K562 (cell line): ENCODE measurements around the gene PSMD9. TPM values are rescaled to one million over a fixed set of nuclear protein-coding genes. Genes with fewer than 3 reads are reported as not detected.
A peak's percentile ranks its signal among the peaks of the same experiment; 100 is the strongest.

Experiments used
- ATAC-seq: fragments of 200-7000 bp; cut with Tn5 transposase; 3 replicates; pipeline ENCODE4 v1.9.1; 2020; ENCODE audit warnings: moderate library complexity
- BruUV-seq: library from RNA; stranded (reverse); fragments of 400-500 nt; replicated peaks from 2 replicates; lab custom pipeline; 2021; lab: Mats Ljungman, UMichigan
- CTCF ChIA-PET: fragments of 300-600 bp; formaldehyde crosslinking; extraction: SDS; loops from one replicate; lab custom pipeline; 2021; ENCODE audit warnings: low intra/inter-chr PET ratio; lab: Yijun Ruan, JAX
- POLR2A ChIA-PET: fragments of 300-600, 350-650 bp; sonication (Branson Sonifier 250); formaldehyde crosslinking; extraction: SDS; loops from one replicate; lab custom pipeline; 2021; ENCODE audit warnings: antibody characterized with exemption, inconsistent platforms; lab: Yijun Ruan, JAX
- DNase-seq, 4 experiments: peaks; one replicate each; pipeline versions ENCODE4 v3.0.0 to v3.0.0-alpha.2; 2011 to 2018; ENCODE audit warnings: low spot score in 3 of 4, mixed read lengths in 3 of 4; ENCODE audit errors: extremely low read depth in 1 of 4
- FAIRE-seq: peaks from 2 replicates; lab custom pipeline; 2011; peaks lifted over from hg19 to GRCh38; lab: Jason Lieb, UNC
- H2AFZ ChIP-seq: 2 replicates; pipeline ENCODE4 v1.6.0; 2011; ENCODE audit warnings: low read depth, low read length, control low read depth, inconsistent platforms
- H3K27ac ChIP-seq: fragments of 200-600 bp; 3 replicates; pipeline ENCODE4 v1.8.0; 2011; ENCODE audit warnings: low read depth, mild to moderate bottlenecking, control low read depth, inconsistent platforms, low read length, moderate library complexity, mixed read lengths; ENCODE audit errors: extremely low read depth
- H3K27me3 ChIP-seq, 2 experiments: fragments of 300-600 bp in 1 of 2; 2 replicates in 1 of 2; 3 replicates in 1 of 2; pipeline versions ENCODE4 v1.6.0 to v1.8.0; 2011; ENCODE audit warnings: inconsistent platforms in 2 of 2, low read length in 2 of 2, mild to moderate bottlenecking in 1 of 2, mixed read lengths in 1 of 2, moderate library complexity in 1 of 2; ENCODE audit not compliant: control insufficient read depth in 2 of 2, insufficient read depth in 2 of 2
- H3K36me3 ChIP-seq: fragments of 300-600 bp; 3 replicates; pipeline ENCODE4 v1.8.0; 2011; ENCODE audit warnings: mild to moderate bottlenecking, low read length, inconsistent platforms; ENCODE audit not compliant: control insufficient read depth, insufficient read depth
- H3K4me1 ChIP-seq, 2 experiments: fragments of 200-600 bp in 1 of 2; replicated peaks in 1 of 2; 2 replicates in 1 of 2; 3 replicates in 1 of 2; pipeline versions ENCODE4 v1.5.1 to v1.8.0; 2011; ENCODE audit warnings: inconsistent platforms in 2 of 2, low read length in 2 of 2, mild to moderate bottlenecking in 1 of 2, mixed read lengths in 1 of 2, moderate library complexity in 1 of 2; ENCODE audit not compliant: control insufficient read depth in 2 of 2, insufficient read depth in 2 of 2
- H3K4me2 ChIP-seq: 2 replicates; pipeline ENCODE4 v1.6.1; 2011; ENCODE audit warnings: low read length, control low read depth, inconsistent platforms, mixed read lengths; ENCODE audit not compliant: insufficient read depth
- H3K4me3 ChIP-seq: fragments of 200-600 bp; sonication (generic), shearing (Covaris generic); 2 replicates; pipeline ENCODE4 v1.5.1; 2016; ENCODE audit warnings: control low read depth, inconsistent platforms
- H3K79me2 ChIP-seq: fragments of 200-600 bp; 3 replicates; pipeline ENCODE4 v1.8.0; 2011; ENCODE audit warnings: low read length, inconsistent platforms; ENCODE audit not compliant: control insufficient read depth, insufficient read depth
- H3K9ac ChIP-seq, 2 experiments: 2 replicates each; pipeline versions ENCODE4 v1.6.0 to v1.6.1; 2011; ENCODE audit warnings: low read depth in 2 of 2, low read length in 2 of 2, control low read depth in 1 of 2, inconsistent platforms in 1 of 2, mild to moderate bottlenecking in 1 of 2, mixed read lengths in 1 of 2; ENCODE audit not compliant: insufficient read depth in 1 of 2
- H3K9me1 ChIP-seq: one replicate; pipeline ENCODE4 v1.6.0; 2011; ENCODE audit warnings: inconsistent platforms, mild to moderate bottlenecking, low read length, moderate library complexity; ENCODE audit not compliant: control insufficient read depth, insufficient read depth
- H3K9me3 ChIP-seq: replicated peaks from 2 replicates; pipeline ENCODE4 v1.5.1; 2011; ENCODE audit warnings: low read depth, low read length, inconsistent platforms; ENCODE audit not compliant: control insufficient read depth, insufficient read depth
- H4K20me1 ChIP-seq: replicated peaks from 2 replicates; pipeline ENCODE4 v1.6.1; 2011; ENCODE audit warnings: low read length, inconsistent platforms, mixed read lengths; ENCODE audit not compliant: control insufficient read depth, insufficient read depth
- ESRRA ChIP-seq: fragments of 450-650 bp; IDR thresholded peaks from 2 replicates; pipeline ENCODE4 v1.6.1; 2014; ENCODE audit warnings: low read depth, mild to moderate bottlenecking, moderate library complexity, borderline replicate concordance
- KHSRP ChIP-seq: fragments of 450-650 bp; IDR thresholded peaks from 2 replicates; pipeline ENCODE4 v1.6.1; 2017
- NR2C1 ChIP-seq, 2 experiments: fragments of 450-650 bp; IDR thresholded peaks; 2 replicates each; pipeline ENCODE4 v1.6.1; 2017; ENCODE audit warnings: mild to moderate bottlenecking in 2 of 2, antibody characterized with exemption in 1 of 2, inconsistent platforms in 1 of 2, missing compliant biosample characterization in 1 of 2, missing genetic modification characterization in 1 of 2
- NR2C2 ChIP-seq, 2 experiments: fragments of 200-800 bp in 1 of 2; sonication (Bioruptor generic) in 1 of 2; sonication (generic) in 1 of 2; formaldehyde crosslinking in 1 of 2; IDR thresholded peaks; 2 replicates each; pipeline versions ENCODE4 v1.6.1 to v1.8.0; 2016 to 2022; ENCODE audit warnings: mild to moderate bottlenecking in 1 of 2, missing compliant biosample characterization in 1 of 2, missing genetic modification characterization in 1 of 2, missing genetic modification reagents in 1 of 2
- RBM25 ChIP-seq: fragments of 200-400 bp; formaldehyde crosslinking; IDR thresholded peaks from 2 replicates; pipeline ENCODE4 v1.6.1; 2018; ENCODE audit warnings: low read length, low read depth, moderate library complexity; ENCODE audit not compliant: severe bottlenecking
- SIN3B ChIP-seq: fragments of 450-650 bp; IDR thresholded peaks from 2 replicates; pipeline ENCODE4 v1.6.1; 2017; ENCODE audit warnings: low read depth, mild to moderate bottlenecking, moderate library complexity
- WGBS: fragments of 100-300 bp; shearing (Covaris generic); methylation state at CpG from one replicate; pipeline ENCODE4 v1.1.6; 2016; ENCODE audit warnings: low coverage, mixed read lengths; ENCODE audit not compliant: insufficient coverage; ENCODE audit errors: missing lambda C conversion rate; 5-methylcytosine and 5-hydroxymethylcytosine counted together
- in situ Hi-C: fragments of 300-500 bp; cut with MboI; formaldehyde crosslinking; loops from 4 replicates; pipeline ENCODE4 v1.15.0; 2018; ENCODE audit warnings: inconsistent platforms, mixed read lengths
- intact Hi-C: fragments of 100-400 bp; cut with micrococcal nuclease; formaldehyde crosslinking; loops from 2 replicates; pipeline ENCODE4 v1.14.2; 2022
- polyA plus RNA-seq, 8 experiments: library from polyadenylated mRNA; depleted of rRNA in 4 of 8; stranded (reverse) in 5 of 8; unstranded in 3 of 8; fragments of >200 nt; fragmentation: Nextera tagmentation in 2 of 8; fragmentation: Illumina TruSeq in 1 of 8; extraction: Ambion mirVana in 2 of 8; extraction: Trizol in 1 of 8; gene quantifications; 2 replicates each; pipeline versions ENCODE4 v1.2.1 to v1.2.3, GENCODE V29; 2011 to 2014; ENCODE audit warnings: inconsistent platforms in 1 of 8, missing spikeins in 1 of 8
- total RNA-seq, 7 experiments: library from RNA; depleted of rRNA in 6 of 7; stranded (reverse); fragments of >200 nt in 6 of 7; fragmentation: Illumina TruSeq in 2 of 7; extraction: Trizol in 2 of 7; gene quantifications; 2 replicates each; pipeline versions ENCODE4 v1.2.1 to v1.2.3, GENCODE V29; 2011 to 2021; ENCODE audit warnings: low replicate concordance in 1 of 7

The PSMD9 gene
- total and polyA plus RNA-seq, 9 of the 15 experiments (the other 6 are each of a cell fraction or from before 2014, with no cell fraction given): 12.2 to 143 (median 61.3) TPM

GRCh38 chr12:121961195-121961879 lies 72.7 kb downstream of the PSMD9 start:
- no peak for FAIRE-seq
- CTCF ChIA-PET: no interaction called here

GRCh38 chr12:121963341-121964018 lies 74.9 kb downstream of the PSMD9 start:
- no peaks in the 10 kb centered on the region for H4K20me1 ChIP-seq
- no peak overlapping the region for H3K27ac ChIP-seq
- no peak for DNase-seq
- H3K36me3 ChIP-seq: peaks cover 49% of the 10 kb centered on the region
- H2AFZ ChIP-seq: no peak overlapping the region
- peak overlapping the region in 1 of 2 experiments; percentile 5; a peak in 1 of 4 replicates for H3K9ac ChIP-seq
- no TSS peak for BruUV-seq
- 74% methylated on average over 15 of the region's 15 CpGs for WGBS
- ChIA-PET POLR2A (interaction anchor here (0.7 kb wide), 1 partner anchor 38 kb away, joined by 3 read pairs; no protein-coding TSS in a partner anchor), CTCF (no interaction called here)
- TF ChIP-seq NR2C1 (IDR thresholded peaks at IDR 0.05) (peak; percentile 57), NR2C1 (tag; IDR thresholded peaks at IDR 0.05) (peak; percentile 69), NR2C2 (CRISPR knock-in tag; IDR thresholded peaks at IDR 0.05) (no peak), NR2C2 (tag; IDR thresholded peaks at IDR 0.05) (0 out of 2 replicates have a peak, but pooled peaks have one; percentile 15), SIN3B (no peak)
- H3K79me2 ChIP-seq: no peaks in the 10 kb centered on the region
- H3K4me3 ChIP-seq: no peak overlapping the region
- no peak overlapping the region for H3K4me2 ChIP-seq
- H3K9me3 ChIP-seq: no peaks in the 10 kb centered on the region
- no peak for FAIRE-seq
- H3K4me1 ChIP-seq: peaks cover 0 to 4% of the 10 kb centered on the region in 2 experiments; a peak in 1 of 5 replicates
- in situ Hi-C loops: no loop called here
- ATAC-seq: no peak
- no peaks in the 10 kb centered on the region for H3K9me1 ChIP-seq
- no peaks in the 10 kb centered on the region for H3K27me3 ChIP-seq
- intact Hi-C loops: no loop called here

More at GRCh38 chr12:121961195-121961879, 72.7 kb downstream of the PSMD9 start:
- BruUV-seq: no TSS peak
- H3K9me1 ChIP-seq: no peaks in the 10 kb centered on the region
- peaks cover 41% of the 10 kb centered on the region; the same call in 2 of the 3 replicates for H3K36me3 ChIP-seq
- TF ChIP-seq ESRRA (peak; percentile 75; the same call in 1 of the 2 replicates), RBM25 (peak; percentile 55), KHSRP (no peak)
- ATAC-seq (no peak), DNase-seq (no peak)
- in situ Hi-C loops (no loop called here), intact Hi-C loops (no loop called here)
- H3K4me2 ChIP-seq: no peak overlapping the region
- no peaks in the 10 kb centered on the region for H3K27me3 ChIP-seq
- no peak overlapping the region for H2AFZ ChIP-seq
- POLR2A ChIA-PET: interaction anchor here (0.6 kb wide), 2 partner anchors 40 to 1548 kb away, joined by 3 read pairs; no protein-coding TSS in a partner anchor
- no peak overlapping the region for H3K4me3 ChIP-seq
- H4K20me1 ChIP-seq: no peaks in the 10 kb centered on the region
- H3K79me2 ChIP-seq: no peaks in the 10 kb centered on the region
- 71% methylated on average over 3 of the region's 5 CpGs for WGBS
- H3K4me1 ChIP-seq: peaks cover 0 to 4% of the 10 kb centered on the region in 2 experiments; a peak in 1 of 5 replicates
- no peak overlapping the region for H3K27ac ChIP-seq
- H3K9me3 ChIP-seq: no peaks in the 10 kb centered on the region
- H3K9ac ChIP-seq: no peak overlapping the region
